Measurements from ENCODE around the gene UBAC1.

The UBAC1 gene

DNA sequence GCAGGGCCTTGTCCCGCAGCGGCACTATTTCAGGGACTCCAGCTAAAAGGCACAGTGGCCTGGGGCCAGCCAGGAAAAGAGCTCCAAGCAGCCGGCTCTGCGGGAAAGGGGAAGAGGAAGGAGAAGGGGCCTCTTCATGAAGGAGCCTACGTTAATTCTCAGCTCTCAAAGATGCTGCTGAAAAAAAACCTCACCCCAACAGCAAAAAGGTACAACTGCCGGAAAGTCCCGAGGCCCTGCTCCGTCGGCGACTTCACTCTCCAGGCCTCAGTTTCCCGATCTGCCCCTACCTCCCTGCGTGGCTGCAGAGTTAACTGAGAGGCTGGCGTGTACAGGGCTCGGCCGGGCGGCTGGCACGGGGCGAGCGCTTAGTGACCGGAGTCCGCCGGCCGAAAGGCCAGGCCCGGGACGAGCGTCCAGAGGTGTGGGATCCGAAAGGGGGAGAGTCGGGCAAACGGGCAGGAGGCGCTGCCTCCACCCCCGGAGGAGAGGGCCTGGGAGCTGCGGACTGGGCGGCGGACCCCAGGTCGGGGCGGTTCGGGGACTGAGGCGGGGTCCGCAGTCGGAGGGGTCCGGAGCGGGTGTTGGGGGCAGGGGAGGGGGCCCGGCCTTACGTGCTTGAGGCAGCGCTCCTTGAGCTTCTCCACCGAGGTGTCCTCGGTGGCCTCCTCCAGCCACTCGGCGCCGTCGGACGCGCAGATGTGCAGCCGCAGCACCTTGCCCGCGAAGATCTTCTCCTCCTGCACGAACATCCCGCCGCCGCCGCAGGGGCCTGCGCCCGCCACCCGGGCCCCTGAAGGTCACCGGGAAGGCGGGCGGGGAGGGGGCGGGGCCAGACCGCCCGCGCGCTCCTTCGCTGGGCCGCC is 529 bp downstream of the UBAC1 start:
- H3K27me3 ChIP-seq (replicated peaks in 2 of 5; ENCODE audit: control insufficient read depth in 4 of 5, insufficient read depth in 5 of 5, low read length in 4 of 5): no peaks in the 10 kb centered on the region
- peak overlapping the region in 1 of 2 experiments; percentile 79 for H3K27ac ChIP-seq (ENCODE audit: insufficient read depth in 1 of 2, low read depth in 1 of 2, low read length in 2 of 2, poor library complexity in 1 of 2, severe bottlenecking in 2 of 2)
- H3K4me3 ChIP-seq (ENCODE audit: control insufficient read depth in 1 of 7, extremely low read depth in 1 of 7, insufficient read depth in 4 of 7, low read depth in 2 of 7, low read length in 6 of 7): peak overlapping the region; percentile 73 to 90 (median 78)
- no peaks in the 10 kb centered on the region for H3K9me3 ChIP-seq (ENCODE audit: control extremely low read depth in 1 of 5, control insufficient read depth in 4 of 5, insufficient read depth in 2 of 5, low read depth in 1 of 5, low read length in 4 of 5)
- peak in 1 of 3 donors; percentile 28 for DNase-seq
- ChIA-PET CTCF (interaction anchor here (0.9 to 1.2 kb wide), 4 partner anchors 12 to 101 kb away, joined by 3 to 4 read pairs (median 3); no protein-coding TSS in a partner anchor), POLR2A (no interaction called here)
- H3K36me3 ChIP-seq (ENCODE audit: control insufficient read depth in 4 of 4, insufficient read depth in 4 of 4, low read length in 3 of 4): peaks cover 0 to 2% (median 0%) of the 10 kb centered on the region in 4 experiments
- peaks cover 14 to 64% (median 58%) of the 10 kb centered on the region in 4 experiments for H3K4me1 ChIP-seq (ENCODE audit: control extremely low read depth in 1 of 4, control insufficient read depth in 4 of 4, insufficient read depth in 4 of 4, low read length in 3 of 4)
- WGBS (ENCODE audit: insufficient coverage): under 1% methylated on average over 62 of the region's 74 CpGs

DNA sequence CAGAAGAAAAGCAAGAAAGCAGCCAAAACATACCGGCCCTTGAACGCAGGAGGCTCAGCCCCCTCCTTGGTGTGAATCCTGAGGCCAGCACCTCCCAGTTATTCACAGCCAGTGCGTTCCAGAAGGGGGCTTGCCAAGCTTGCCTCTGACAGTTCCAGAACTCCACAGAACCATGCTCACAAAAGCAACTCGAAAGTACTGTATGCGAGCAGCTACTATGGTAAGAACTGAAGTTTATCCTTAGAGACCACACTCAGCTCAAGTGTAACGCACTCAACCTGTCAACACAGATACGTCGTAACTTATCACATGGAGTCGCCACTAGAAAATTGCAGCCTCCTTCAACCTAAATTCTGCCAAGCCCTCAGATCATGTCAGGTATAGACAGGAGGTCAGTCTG is 1.4 kb downstream of the UBAC1 start:
- POLR2A ChIA-PET: interaction anchor here (0.7 kb wide), 1 partner anchor 95 kb away, joined by 3 read pairs; no protein-coding TSS in a partner anchor
- peak overlapping the region in 1 of 2 experiments; percentile 79 for H3K27ac ChIP-seq (ENCODE audit: insufficient read depth in 1 of 2, low read depth in 1 of 2, low read length in 2 of 2, poor library complexity in 1 of 2, severe bottlenecking in 2 of 2)
- no peak for DNase-seq

DNA sequence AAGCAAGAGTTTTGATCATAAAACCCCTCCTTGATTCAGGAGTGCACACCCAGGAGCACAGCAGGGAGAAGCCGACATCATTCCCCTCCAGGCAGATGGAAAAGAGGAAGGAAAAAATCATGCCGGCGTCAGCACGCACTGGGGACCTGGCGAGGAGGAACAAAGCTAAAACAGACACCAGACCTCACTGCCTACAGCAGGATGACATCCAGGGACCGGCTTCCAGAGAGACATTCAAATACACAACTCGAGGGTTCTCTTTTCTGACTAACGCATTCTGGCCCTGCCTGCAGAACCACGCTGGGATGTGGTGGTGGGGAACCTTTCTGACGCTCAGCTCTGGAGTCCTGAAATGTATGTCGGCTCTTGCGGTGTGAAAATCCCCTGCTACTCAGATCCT is 2.7 kb downstream of the UBAC1 start:
- no peak overlapping the region for H3K4me3 ChIP-seq (ENCODE audit: control insufficient read depth in 1 of 7, extremely low read depth in 1 of 7, insufficient read depth in 4 of 7, low read depth in 2 of 7, low read length in 6 of 7)
- DNase-seq: peak in 1 of 3 donors; percentile 30
- no peaks in the 10 kb centered on the region for H3K27me3 ChIP-seq (replicated peaks in 2 of 5; ENCODE audit: control insufficient read depth in 4 of 5, insufficient read depth in 5 of 5, low read length in 4 of 5)
- no peaks in the 10 kb centered on the region for H3K9me3 ChIP-seq (ENCODE audit: control extremely low read depth in 1 of 5, control insufficient read depth in 4 of 5, insufficient read depth in 2 of 5, low read depth in 1 of 5, low read length in 4 of 5)
- WGBS (ENCODE audit: insufficient coverage): 20% methylated on average over 4 of the region's 12 CpGs
- CTCF ChIA-PET: interaction anchor here (0.8 to 1.8 kb wide), 3 partner anchors 9 to 93 kb away, joined by 3 to 5 read pairs (median 3); no protein-coding TSS in a partner anchor
- POLR2A ChIA-PET: no interaction called here
- H3K4me1 ChIP-seq (ENCODE audit: control extremely low read depth in 1 of 4, control insufficient read depth in 4 of 4, insufficient read depth in 4 of 4, low read length in 3 of 4): peaks cover 14 to 46% (median 43%) of the 10 kb centered on the region in 4 experiments
- H3K27ac ChIP-seq (ENCODE audit: insufficient read depth in 1 of 2, low read depth in 1 of 2, low read length in 2 of 2, poor library complexity in 1 of 2, severe bottlenecking in 2 of 2): peak overlapping the region in 1 of 2 experiments; percentile 79
- peaks cover 3 to 19% (median 8%) of the 10 kb centered on the region in 4 experiments for H3K36me3 ChIP-seq (ENCODE audit: control insufficient read depth in 4 of 4, insufficient read depth in 4 of 4, low read length in 3 of 4)

More for the DNA sequence above, 1.4 kb downstream of the UBAC1 start:
- Histone ChIP-seq H3K27me3 (replicated peaks in 2 of 5; ENCODE audit: control insufficient read depth in 4 of 5, insufficient read depth in 5 of 5, low read length in 4 of 5) (no peaks in the 10 kb centered on the region), H3K4me1 (ENCODE audit: control extremely low read depth in 1 of 4, control insufficient read depth in 4 of 4, insufficient read depth in 4 of 4, low read length in 3 of 4) (peaks cover 14 to 59% (median 56%) of the 10 kb centered on the region in 4 experiments), H3K36me3 (ENCODE audit: control insufficient read depth in 4 of 4, insufficient read depth in 4 of 4, low read length in 3 of 4) (peaks cover 0 to 9% (median 0%) of the 10 kb centered on the region in 4 experiments), H3K4me3 (ENCODE audit: control insufficient read depth in 1 of 7, extremely low read depth in 1 of 7, insufficient read depth in 4 of 7, low read depth in 2 of 7, low read length in 6 of 7) (peak overlapping the region in 6 of 7 experiments; percentile 73 to 90 (median 78)), H3K9me3 (ENCODE audit: control extremely low read depth in 1 of 5, control insufficient read depth in 4 of 5, insufficient read depth in 2 of 5, low read depth in 1 of 5, low read length in 4 of 5) (no peaks in the 10 kb centered on the region)
- CTCF ChIA-PET: interaction anchor here (1.0 to 1.8 kb wide), 6 partner anchors 13 to 163 kb away, joined by 3 to 5 read pairs (median 3); no protein-coding TSS in a partner anchor
- 81% methylated on average over 7 of the region's 9 CpGs for WGBS (ENCODE audit: insufficient coverage)

DNA sequence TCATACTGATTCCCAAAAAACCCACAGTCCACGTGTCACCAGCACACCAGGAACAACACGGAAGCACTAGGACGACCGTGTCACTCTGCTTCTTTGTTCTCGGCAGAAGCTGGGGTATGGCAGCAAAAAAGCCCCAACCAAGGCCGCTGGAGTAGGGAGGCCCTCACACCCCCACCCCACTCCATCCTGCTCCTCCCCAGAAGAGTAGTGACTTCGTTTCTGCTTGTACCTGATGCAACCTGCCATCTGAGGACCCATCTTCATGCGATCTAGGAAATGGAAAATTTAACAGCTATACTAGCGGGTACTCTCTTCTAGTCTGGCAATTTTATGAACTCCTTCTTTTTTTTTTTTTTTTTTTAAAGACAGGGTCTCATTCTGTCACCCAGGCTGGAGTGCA is 3.7 kb downstream of the UBAC1 start:
- no peak for DNase-seq
- POLR2A ChIA-PET: no interaction called here
- Histone ChIP-seq H3K27me3 (replicated peaks in 2 of 5; ENCODE audit: control insufficient read depth in 4 of 5, insufficient read depth in 5 of 5, low read length in 4 of 5) (no peaks in the 10 kb centered on the region), H3K9me3 (ENCODE audit: control extremely low read depth in 1 of 5, control insufficient read depth in 4 of 5, insufficient read depth in 2 of 5, low read depth in 1 of 5, low read length in 4 of 5) (no peaks in the 10 kb centered on the region), H3K4me1 (ENCODE audit: control extremely low read depth in 1 of 4, control insufficient read depth in 4 of 4, insufficient read depth in 4 of 4, low read length in 3 of 4) (peaks cover 12 to 35% (median 33%) of the 10 kb centered on the region in 4 experiments), H3K36me3 (ENCODE audit: control insufficient read depth in 4 of 4, insufficient read depth in 4 of 4, low read length in 3 of 4) (peaks cover 4 to 27% (median 15%) of the 10 kb centered on the region in 4 experiments), H3K27ac (ENCODE audit: insufficient read depth in 1 of 2, low read depth in 1 of 2, low read length in 2 of 2, poor library complexity in 1 of 2, severe bottlenecking in 2 of 2) (peak overlapping the region in 1 of 2 experiments; percentile 79), H3K4me3 (ENCODE audit: control insufficient read depth in 1 of 7, extremely low read depth in 1 of 7, insufficient read depth in 4 of 7, low read depth in 2 of 7, low read length in 6 of 7) (no peak overlapping the region)
- WGBS (ENCODE audit: insufficient coverage): 93% methylated on average over 8 of the region's 9 CpGs
- CTCF ChIA-PET: no interaction called here

- Histone ChIP-seq H3K36me3 (ENCODE audit: control insufficient read depth in 4 of 4, insufficient read depth in 4 of 4, low read length in 3 of 4) (peaks cover 7 to 34% (median 20%) of the 10 kb centered on the region in 4 experiments), H3K4me3 (ENCODE audit: control insufficient read depth in 1 of 7, extremely low read depth in 1 of 7, insufficient read depth in 4 of 7, low read depth in 2 of 7, low read length in 6 of 7) (no peak overlapping the region), H3K27ac (ENCODE audit: insufficient read depth in 1 of 2, low read depth in 1 of 2, low read length in 2 of 2, poor library complexity in 1 of 2, severe bottlenecking in 2 of 2) (peak overlapping the region in 1 of 2 experiments; percentile 79), H3K27me3 (replicated peaks in 2 of 5; ENCODE audit: control insufficient read depth in 4 of 5, insufficient read depth in 5 of 5, low read length in 4 of 5) (no peaks in the 10 kb centered on the region), H3K9me3 (ENCODE audit: control extremely low read depth in 1 of 5, control insufficient read depth in 4 of 5, insufficient read depth in 2 of 5, low read depth in 1 of 5, low read length in 4 of 5) (no peaks in the 10 kb centered on the region), H3K4me1 (ENCODE audit: control extremely low read depth in 1 of 4, control insufficient read depth in 4 of 4, insufficient read depth in 4 of 4, low read length in 3 of 4) (peaks cover 9 to 29% (median 26%) of the 10 kb centered on the region in 4 experiments)
- 100% methylated on average over 6 of the region's 8 CpGs for WGBS (ENCODE audit: insufficient coverage)
- no peak for DNase-seq
- CTCF ChIA-PET: no interaction called here
- POLR2A ChIA-PET: no interaction called here
Measured at GRCh38 chr9:135956802-135957174, 4.4 kb downstream of the UBAC1 start.

DNA sequence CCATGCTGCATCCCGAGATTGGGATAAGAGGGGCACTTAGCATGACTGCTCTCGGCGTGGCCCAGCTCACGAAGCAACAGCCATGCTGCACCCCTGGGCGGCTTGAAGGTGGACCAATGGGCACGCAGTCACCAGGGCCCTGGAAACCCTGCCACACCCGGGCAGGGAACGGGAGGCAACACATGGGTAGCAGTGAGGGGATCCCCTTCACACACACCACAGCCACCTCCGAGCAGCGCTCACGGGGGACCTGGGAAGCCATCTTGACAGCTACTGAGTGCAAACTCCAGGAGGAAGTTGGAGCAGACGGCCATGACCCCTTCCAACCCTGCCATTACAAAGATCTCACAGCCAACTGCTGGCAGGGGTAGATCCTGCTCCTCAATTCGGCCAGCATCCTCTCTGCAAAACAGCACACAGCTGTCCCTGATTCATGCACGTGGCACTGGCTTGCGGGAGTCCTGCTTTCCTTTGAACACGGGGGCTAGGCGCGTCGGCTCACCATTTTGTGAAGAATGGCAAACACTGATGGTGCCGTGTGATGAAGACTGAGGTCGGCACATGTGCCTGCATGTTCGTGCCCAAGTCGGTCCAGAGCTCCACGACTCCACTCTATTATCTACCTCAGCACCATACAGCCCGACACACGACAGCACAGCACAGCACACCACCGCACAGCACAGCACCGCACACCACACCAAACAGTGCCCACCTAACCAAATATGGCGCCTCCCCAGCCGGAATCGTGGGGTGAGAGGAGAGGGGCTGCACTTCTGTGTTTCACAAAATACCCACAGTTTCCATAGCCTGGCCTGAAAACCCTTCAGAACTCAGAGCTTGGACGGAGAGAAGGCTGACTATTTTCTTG is 5.0 kb downstream of the UBAC1 start:
- DNase-seq: no peak
- CTCF ChIA-PET: interaction anchor here (0.8 to 1.7 kb wide), 4 partner anchors 10 to 166 kb away, joined by 3 to 7 read pairs (median 4); no protein-coding TSS in a partner anchor
- Histone ChIP-seq H3K4me1 (ENCODE audit: control extremely low read depth in 1 of 4, control insufficient read depth in 4 of 4, insufficient read depth in 4 of 4, low read length in 3 of 4) (peaks cover 6 to 23% (median 22%) of the 10 kb centered on the region in 4 experiments), H3K36me3 (ENCODE audit: control insufficient read depth in 4 of 4, insufficient read depth in 4 of 4, low read length in 3 of 4) (peaks cover 7 to 35% (median 20%) of the 10 kb centered on the region in 4 experiments), H3K4me3 (ENCODE audit: control insufficient read depth in 1 of 7, extremely low read depth in 1 of 7, insufficient read depth in 4 of 7, low read depth in 2 of 7, low read length in 6 of 7) (no peak overlapping the region), H3K9me3 (ENCODE audit: control extremely low read depth in 1 of 5, control insufficient read depth in 4 of 5, insufficient read depth in 2 of 5, low read depth in 1 of 5, low read length in 4 of 5) (no peaks in the 10 kb centered on the region), H3K27ac (ENCODE audit: insufficient read depth in 1 of 2, low read depth in 1 of 2, low read length in 2 of 2, poor library complexity in 1 of 2, severe bottlenecking in 2 of 2) (peak overlapping the region in 1 of 2 experiments; percentile 79), H3K27me3 (replicated peaks in 2 of 5; ENCODE audit: control insufficient read depth in 4 of 5, insufficient read depth in 5 of 5, low read length in 4 of 5) (no peaks in the 10 kb centered on the region)
- POLR2A ChIA-PET: no interaction called here
- WGBS (ENCODE audit: insufficient coverage): 93% methylated on average over 18 of the region's 32 CpGs

Data from common myeloid progenitor, CD34-positive (primary cell).